ENCODE results near the gene TBC1D10A.

TBC1D10A gene

DNA sequence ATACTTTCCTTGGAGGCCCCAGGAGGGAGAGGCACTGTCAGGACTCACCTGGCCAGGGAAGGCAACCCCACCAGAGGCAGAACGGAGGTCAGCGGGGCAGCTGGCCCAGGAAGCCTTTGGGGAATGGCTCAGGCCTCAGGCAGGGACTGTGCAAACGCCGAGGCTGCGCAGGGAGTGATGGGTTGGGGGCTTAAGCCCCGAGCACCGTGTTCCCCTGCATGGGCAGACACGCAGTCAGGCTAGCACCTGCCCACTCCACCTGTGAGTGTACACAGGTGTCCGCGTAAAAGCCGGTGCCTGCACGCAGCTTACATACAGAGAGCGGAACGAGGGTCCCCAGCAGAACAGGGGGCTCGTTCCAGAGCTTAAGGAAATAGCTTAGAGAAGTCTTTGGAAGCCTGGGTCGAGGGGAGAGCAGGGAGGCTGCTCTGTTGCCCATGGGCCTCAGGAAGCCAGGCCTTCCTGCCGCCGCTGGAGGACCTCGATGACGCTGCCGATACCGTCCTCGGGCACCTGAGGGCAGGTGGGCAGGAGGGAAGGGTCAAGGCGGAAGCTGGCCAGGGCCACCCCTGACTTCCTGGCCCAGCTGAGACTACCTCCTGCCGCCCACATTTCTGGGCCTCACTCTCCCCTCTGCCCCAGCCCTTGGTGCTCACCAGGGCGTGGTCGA is 41.4 kb downstream of the TBC1D10A start:
- DNase-seq = no peak

DNA sequence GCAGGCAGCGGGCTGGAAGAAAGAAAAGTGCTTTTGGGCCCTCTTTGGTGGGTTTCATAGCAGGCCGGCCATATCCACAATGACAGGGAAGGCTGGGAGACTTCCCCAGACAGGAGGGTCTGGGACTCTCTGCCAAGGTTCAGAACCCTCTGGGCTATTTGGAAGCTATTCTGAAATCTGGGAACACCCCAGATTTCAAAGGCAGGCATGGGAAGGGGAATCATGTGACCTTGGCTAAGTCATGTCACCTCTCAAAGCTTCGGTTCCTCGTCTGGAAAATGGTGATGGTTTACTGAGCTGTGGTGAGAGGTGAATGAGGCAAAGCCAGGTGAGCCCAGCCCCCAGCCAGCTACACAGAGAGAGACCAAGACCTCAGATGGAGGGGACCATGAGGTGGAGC is 42.1 kb downstream of the TBC1D10A start:
- no peak for DNase-seq

DNA sequence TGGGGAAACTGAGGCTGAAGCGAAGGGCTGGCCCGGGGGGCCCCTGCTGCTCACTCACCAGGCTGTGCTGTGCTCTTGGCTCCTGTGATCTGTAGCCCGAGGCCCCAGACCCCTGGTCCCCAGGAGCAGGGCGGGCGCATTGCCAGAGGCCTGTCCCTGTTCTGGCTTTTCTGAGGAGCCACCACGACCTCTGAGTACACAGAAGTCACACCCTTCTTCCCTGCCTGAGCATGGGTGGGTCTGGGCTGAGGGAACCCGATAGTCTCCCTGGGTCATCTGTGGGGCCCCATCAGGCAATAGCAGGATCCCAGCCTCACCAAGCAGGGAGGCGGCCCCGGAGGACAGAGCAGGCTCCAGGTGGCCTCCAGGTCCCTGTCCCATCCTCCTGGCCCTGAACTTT is 42.6 kb downstream of the TBC1D10A start:
- no peak for DNase-seq

DNA sequence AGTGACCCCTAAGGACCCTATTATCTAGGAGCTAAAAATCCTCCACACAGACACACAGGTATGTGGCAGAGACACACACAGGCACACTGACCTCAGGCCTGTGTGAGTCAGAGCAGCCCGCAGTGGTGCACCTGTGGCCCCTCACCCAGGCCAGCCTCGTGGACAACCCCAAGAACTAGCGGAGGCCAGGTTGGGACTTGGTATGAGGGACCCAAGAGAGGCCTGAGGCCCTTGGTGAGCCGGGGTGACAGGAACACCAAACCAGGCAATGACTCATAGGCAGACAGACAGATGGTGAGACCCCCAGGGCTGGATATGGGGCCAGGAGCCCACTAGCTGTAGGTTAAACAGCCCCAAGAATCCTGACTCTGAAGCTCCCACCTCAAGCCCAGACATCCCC is 43.4 kb downstream of the TBC1D10A start:
- no peak for DNase-seq

DNA sequence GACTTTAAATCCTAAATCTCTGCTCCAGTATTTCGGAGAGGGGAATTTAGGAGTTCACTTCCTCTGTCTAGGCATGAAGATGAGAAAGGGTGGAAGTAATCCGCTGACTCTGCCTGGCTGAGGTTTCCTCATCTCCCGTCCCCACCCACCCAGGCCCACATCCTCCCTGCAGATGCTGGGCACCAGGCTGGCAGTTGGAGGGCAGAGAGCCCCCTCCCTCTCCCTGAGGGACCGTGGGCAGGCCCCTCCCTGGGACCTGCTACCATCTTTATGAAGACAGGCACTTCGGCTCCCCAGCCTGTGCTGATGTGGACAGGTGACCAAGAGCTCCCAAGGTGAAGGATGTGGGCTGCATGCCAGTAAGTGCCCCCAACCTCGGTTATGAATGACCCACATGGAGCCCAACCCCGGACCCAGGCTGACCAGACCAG is 44.1 kb downstream of the TBC1D10A start:
- DNase-seq = no peak

DNA sequence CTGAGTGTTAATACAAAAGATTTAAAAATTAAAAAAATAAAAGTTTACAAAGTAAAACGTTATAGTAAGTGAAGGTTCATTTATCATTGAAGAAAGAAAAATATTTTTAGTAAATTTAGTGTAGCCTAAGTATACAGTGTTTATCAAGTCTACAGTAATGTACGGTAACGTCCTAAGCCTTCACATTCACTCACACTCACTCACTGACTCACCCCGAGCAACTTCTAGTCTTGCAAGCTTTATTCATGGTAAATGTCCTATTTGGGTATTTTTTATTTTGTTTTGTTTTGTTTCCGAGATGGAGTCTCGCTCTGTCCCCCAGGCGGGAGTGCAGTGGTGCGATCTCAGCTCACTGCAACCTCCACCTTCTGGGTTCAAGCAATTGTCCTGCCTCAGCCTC is 46.2 kb downstream of the TBC1D10A start:
- no peak for DNase-seq

DNA sequence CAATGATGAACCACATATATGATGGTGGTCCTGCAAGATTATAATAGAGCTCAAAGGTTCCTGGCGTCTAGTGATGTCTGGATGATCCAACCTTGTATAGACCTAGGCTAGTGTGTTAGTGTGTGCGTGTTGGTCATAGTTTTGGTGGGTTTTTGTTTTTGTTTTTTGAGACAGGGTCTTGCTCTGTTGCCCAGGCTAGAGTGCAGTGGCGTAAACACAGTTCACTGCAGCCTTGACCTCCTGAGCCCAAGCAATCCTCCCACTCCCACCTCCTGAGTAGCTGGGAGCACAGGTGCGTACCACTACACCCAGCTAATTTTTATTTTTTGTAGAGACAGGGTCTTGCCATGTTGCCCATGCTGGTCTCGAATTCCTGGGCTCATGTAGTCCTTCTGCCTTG is 46.8 kb downstream of the TBC1D10A start:
- no peak for DNase-seq

DNA sequence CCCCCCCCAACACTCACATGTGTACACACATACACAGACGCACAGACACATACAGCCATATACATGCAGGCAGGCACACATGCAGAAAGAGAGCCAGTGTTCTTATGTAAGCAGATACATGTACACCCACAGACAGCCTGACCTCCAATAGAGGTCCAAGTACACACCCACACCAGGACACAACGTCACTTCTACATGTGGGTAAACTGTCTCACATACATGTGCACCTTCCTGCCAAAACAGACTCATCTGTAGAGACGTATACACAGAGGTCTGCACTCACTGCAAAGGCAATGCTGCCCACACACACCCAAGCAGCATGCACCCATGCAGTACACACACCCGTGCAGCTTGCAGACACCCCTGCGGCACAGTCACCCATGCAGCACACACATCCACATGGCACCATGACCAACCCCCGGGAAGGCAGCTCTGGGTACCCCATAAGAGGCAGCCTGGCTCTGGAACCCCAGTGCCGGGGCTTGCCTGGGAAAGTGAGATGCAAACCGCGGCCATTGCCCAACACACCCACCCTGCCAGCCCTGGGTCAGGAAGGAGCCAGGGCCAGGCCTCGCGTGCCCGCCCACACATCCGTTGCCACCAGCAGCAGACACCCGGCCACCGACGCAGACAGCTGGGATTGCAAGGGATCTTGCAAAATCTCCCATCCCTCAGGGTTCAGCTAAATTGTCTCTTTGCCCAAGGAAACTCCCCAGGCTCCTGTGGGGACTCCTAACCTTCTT is 47.5 kb downstream of the TBC1D10A start:
- no peak for DNase-seq

DNA sequence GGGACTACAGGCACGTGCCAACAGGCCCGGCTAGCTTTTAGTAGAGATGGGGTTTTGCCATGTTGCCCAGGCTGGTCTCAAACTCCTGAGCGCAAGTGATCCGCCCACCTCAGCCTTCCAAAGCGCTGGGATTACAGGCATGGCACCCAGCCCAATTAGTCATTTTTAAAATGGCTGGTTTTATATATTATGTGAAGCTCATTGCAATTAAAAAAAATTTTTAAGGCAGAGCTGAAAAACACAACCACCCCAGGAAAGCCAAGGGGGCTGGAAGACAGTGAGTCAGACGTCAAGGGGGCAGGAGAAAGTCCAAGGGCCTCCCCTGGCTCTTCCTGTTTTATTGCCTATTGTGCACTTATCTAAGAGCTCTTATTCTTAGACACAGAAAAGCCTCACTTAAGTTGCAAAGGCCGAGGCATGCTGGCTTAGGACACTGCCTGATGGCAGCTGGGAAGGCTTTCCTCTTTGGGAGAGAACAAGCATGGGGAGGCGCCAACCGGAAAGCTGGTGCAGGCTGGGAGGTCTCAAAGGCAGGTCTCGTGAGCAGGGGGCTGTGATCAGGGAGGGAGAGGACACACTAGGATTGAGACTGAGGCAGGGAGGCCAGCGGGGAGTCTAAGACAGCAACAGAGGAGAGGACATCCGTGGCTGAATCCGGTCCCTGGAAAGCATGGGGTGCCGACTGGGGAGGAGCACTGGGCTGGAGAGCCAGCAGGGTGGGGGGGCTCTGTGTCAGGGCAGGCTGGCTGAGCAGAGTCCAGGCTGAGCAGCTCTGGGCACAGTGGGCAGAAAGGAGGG is 49.0 kb downstream of the TBC1D10A start:
- no peak for DNase-seq

DNA sequence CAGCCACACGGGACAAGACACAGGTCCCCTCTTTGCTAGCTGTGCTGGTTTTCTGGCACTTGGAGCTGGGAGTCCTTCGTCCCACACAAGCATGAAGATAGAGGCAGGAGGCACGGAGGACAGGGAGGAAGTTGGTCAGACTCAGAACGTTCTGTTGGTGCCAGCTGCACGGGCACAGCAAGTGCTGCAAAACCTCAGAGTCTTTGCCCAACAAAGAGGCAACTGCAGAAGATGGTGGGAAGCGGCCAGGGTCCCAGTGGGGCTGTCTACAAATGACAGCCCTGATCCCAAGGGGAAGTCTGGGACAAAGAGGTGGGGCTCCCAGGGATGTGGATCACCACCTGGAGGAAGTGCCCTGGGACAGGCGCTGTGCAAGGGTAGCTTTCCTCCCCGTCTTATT is 50.7 kb downstream of the TBC1D10A start:
- DNase-seq = no peak

DNA sequence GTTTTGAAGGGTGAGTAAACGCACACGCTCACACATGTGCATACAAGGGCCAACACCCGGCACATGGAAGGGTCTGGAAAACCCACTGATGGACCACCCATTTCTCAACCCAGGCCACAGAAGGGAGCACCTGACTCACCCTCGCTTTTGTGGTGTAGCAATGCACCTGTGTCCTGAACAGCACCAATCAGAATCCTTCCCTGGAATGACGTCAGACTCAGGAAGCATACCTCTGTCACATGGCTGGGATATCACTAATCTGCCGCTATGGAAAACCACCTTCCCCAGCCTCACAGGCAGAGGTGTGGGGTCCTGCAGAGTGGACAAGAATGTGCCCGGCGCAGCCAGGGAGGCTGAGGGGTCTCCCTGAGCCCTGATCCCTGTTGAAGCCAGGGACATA is 51.1 kb downstream of the TBC1D10A start:
- DNase-seq = peak; percentile 75

DNA sequence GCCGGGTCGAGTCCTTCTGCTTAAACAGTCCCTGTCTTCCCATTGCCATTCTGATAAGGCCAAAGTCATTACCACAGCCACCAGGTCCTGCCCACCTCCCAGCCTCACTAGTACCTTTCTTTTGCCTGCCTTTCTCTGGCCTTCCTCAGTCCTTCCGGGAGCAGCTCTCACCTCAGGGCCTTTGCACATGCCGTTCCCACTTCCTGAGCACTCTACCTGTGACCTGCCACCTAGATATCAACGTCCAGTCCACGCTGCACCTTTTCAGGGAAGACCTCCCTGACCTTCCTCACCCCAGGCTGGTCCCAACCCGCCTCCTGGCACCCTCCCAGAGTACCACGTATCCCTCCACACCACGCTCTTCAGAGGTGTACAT is 52.3 kb downstream of the TBC1D10A start:
- DNase-seq = no peak

DNA sequence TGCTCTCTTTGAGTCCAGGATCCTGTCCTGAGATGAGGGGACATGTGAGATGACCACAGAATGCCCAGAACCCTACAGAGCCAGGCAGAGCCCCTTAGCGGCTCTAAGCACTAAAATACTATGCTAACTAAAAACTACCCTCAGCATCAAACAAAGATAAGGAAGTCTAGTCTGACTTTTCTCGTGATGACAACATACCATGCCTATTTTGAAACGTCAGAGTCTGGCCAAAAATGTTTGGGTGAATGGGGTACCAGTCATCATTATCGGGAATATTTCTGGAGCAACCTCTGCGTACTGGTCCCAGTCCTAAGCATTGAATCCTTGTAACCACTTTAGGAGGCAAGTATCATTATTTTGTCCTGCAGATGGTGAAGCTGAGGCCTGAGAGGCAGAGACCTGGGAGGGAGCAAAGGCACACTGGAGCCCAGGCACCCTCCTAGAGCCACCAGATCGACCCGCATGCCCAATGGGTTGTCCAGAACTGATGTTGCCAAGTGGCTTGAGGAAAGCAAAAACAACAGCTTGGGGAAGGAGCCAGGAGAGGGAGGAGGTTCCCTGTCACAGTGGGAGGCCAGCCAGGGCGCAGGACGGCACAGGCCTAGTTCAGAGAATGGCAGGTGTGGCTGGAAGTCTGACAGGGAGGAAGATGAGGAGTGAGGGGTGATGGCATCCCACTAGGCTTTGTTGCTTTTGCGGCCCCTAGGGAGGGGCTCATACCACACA is 52.9 kb downstream of the TBC1D10A start:
- no peak for DNase-seq

DNA sequence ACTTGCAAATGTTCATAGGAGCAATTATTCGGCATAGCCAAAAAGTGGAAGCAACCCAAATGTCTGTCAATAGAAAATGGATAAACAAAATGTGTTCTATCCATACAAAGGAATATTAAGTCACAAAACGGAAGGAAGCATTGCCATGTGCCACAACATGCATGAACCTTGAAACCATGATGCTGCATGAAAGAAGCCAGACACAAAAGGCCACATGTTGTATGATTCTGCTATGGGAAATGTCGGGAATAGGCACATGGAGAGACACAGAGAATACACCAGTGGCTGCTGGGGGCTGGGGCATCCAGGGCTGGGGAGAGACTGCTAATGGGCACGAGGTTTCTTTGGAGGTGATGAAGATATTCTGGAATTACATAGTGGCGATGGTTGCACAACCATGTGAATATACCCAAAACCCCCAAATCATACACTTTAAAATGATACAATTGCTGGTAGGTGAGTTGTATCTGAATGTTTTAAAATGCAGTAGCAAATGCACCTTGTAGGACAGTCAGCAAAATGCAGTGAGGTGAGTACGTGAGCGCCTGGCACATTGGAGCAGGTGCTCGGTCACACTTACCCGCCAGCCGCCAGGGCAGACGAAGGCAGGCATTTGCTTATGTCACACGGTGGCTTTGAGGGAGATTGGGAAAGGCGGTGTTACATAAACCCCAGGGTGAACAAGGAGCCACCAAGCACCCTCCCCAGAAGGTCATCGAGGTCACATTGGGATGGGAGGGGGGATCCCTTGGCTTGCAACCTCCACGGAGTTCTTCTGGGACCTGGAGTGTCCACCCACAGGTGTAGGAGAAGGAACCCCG is 53.8 kb downstream of the TBC1D10A start:
- DNase-seq = no peak

DNA sequence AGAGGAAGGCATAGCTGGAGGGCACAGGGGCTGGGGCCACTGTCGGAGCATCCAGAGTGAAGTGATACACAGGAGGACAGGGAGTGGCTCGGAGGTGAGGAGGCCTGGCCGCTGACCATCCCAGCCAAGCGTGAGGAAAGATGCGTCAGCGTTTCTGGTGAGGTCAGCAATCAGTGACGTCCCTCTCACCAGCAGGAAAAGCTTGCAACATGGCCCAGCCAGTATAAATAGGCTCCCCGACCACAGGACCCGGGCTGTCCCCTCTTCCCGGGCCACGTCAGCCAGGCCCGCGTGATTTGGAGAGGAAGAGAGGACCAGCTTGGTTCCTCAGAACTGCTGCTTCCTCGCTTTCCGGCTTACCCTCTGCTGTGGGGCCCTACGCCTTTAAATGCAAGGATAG is 55.9 kb downstream of the TBC1D10A start:
- DNase-seq = no peak

DNA sequence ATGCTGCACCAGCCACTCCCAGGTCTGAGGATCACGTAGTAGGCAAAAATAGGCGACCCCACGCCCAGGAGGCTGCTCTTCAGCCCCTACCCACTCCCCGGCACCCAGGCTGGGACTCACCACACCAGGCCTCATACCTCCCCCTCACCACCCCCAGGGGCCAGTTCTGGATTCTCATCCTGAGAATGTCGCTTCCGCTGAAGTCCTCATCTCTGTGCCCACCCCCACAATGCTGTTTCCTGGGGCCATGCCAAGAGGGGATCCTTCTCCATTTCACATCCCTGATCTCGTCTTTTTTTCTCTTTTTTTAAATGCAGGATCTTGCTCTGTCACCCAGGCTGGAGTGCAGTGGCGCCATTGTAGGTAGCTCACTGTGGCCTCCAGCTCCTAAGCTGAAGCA is 58.4 kb downstream of the TBC1D10A start:
- no peak for DNase-seq

DNA sequence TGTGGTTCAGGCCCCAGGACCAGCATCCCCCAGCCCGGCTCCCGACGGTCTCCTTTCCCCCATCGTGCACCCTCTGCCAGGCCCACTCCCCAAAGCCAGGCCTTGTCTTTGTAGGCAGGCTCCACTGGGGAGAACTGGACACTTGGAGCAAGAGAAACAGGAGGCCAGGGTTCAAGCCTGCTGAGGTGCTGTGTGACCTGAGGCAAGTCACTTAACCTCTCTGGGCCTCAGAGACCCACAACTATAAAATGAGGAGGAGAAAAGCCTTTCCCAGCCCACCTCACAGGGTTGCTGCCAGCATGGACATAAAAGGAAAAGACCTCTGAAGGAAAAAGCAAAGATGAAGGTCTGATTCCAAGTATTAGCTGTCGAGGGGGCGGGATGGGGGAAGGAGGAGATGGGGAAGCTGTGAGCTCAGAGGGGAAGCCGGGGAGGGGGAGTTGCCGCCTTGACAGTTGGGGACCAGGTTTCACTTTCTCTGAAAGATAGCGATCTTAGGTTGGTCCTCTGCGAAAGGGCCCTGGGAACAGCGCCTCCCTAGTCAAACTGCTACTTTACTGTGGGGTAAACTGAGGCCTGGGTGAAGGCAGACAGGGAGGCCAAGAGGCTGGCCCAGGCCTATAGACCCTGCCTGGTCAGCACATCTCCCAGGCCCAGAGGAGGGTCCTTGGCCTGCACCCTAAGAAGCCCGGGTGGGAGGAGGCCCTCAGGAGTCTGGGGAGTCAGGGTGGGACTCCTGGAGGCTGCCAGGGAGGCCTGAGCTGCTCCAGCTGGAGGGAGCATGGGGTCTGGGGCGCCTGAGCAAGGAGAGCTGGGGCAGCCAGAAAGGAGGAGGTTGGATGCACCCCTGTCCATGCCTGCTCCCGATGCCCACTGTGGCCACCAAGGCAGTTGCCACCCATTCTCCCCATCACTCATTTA is 59.1 kb downstream of the TBC1D10A start:
- DNase-seq = peak; percentile 80

DNA sequence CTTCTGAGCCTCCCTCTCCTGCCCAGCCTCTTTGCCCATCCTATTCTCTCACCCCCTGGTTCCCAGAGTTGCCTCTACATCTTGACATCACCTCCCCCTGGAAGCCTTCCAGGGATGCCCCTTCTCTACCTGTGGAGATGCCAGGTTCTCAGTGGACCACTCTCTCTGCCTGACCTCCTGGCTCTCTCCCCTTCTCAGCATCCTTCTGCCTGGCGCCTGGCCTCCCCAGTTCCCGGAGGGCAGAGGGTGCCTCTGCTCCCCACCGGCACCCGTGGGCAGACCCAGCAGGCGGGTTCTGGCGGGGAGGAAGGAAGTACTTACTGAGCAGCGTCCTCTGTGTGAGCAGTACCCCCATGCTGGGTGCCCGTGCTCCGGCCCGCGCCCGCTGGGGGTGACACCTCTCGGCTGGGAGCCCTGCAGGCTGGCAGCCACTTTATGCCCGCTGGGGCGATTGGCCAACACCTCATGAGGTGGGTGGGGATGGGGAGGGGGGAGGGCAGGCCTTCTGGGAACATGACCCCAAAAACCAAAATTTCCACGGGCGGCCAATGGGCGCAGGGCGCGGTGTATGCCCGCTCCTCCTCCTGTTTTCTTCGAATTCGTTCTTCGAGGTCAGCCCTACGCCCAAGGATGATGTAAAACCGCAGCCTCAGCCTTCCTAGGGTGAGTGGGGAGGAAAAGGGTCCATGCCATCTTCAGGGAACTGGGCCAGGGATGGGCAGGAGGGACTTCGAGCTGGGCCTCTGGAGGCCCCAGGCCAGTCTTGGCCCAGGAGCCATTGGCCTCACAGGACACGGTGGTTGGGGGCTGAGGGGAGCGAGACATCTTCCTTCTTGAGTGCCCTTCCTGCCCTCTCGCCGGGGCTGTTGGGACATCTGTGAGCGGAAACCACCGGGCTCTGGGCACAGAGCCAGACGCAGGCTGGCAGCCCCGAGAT is 60.0 kb downstream of the TBC1D10A start, which contains the start of gene OSM:
OSM (minus strand) TSS at position 407 of the 937 bp plus-strand sequence; CDS start at position 355, 52 bp downstream.
- peak; percentile 86 for DNase-seq

DNA sequence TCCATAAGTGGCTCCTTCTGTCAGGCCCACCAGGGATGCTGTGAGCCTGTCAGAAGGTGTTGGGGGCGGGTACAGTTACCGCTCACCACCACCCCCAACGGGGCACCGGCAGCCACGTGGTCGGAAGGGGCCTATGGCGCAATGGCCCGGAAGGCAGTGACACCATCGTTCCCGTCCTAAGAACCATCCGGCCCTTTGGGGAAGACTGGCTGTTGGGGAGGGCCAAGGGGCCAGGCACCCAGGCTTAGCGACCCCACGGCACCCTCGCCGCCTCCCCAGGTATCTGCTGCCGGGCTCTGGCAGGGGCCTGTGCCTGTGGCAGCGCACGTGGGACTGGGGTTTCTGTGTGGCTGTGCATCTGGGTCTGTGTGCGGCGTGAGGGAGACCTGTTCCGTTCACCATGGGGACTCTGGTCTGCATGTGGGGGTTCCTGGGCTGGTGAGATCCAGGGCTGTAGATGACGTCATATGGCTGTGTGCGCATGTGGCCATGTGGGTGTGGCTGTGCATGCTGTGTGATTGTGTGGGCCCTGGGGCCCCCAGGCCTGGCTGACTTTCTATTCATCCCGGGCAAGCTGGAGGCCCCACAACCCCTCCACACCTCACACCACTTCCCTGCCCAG is 60.8 kb downstream of the TBC1D10A start:
- peak; percentile 93 for DNase-seq
